ENCODE results near the gene MS4A4A.

- no peak for TF ChIP-seq CTCF (IDR thresholded peaks at IDR 0.05; ENCODE audit: poor library complexity, severe bottlenecking)
- no peak for TF ChIP-seq POLR2AphosphoS5 (IDR thresholded peaks at IDR 0.05)
- no peak for TF ChIP-seq TAF1 (IDR thresholded peaks at IDR 0.05; ENCODE audit: low read depth)
- no peak for TF ChIP-seq SMC3 (conservative IDR thresholded peaks at IDR 0.05; ENCODE audit: poor library complexity)
Measured at GRCh38 chr11:60240662-60241061, 39.8 kb upstream of the MS4A4A start.
